Uterus (tissue), 2 donors: ENCODE data around the gene SLC22A1.

Experiments used
- CTCF ChIP-seq, 4 experiments: fragments of 200-600 bp in 2 of 4; fragments of 450-650 bp in 2 of 4; sonication (generic) in 2 of 4; IDR thresholded peaks; one replicate each; pipeline ENCODE4 v1.5.1; 2016 to 2019; ENCODE audit warnings: antibody characterized with exemption in 4 of 4, mild to moderate bottlenecking in 2 of 4, moderate library complexity in 1 of 4
- POLR2A ChIP-seq, 2 donors: fragments of 450-650 bp; IDR thresholded peaks; one replicate each; pipeline ENCODE4 v1.6.1; 2016; ENCODE audit warnings: antibody characterized with exemption in 2 of 2, mild to moderate bottlenecking in 1 of 2, moderate library complexity in 1 of 2

GRCh38 chr6:160163912-160164311 lies 42.3 kb downstream of the SLC22A1 start:
- TF ChIP-seq CTCF (IDR thresholded peaks at IDR 0.05) (no peak), POLR2A (IDR thresholded peaks at IDR 0.05) (no peak)
